ENCODE data around the gene BEAN1. TPM values are rescaled to one million over a fixed set of nuclear protein-coding genes. Genes with fewer than 3 reads are reported as not detected.

The BEAN1 gene
- polyA plus RNA-seq, 1 donor from 2014 or later = 0.16 TPM

GRCh38 chr16:66459878-66460277 lies 32.8 kb downstream of the BEAN1 start:
- H3K9ac ChIP-seq (ENCODE audit: low read length) = no peak overlapping the region
- H3K9me2 ChIP-seq (ENCODE audit: insufficient read depth, low read length) = no peaks in the 10 kb centered on the region
- no peak overlapping the region for H3K27ac ChIP-seq (ENCODE audit: low read length)
- TF ChIP-seq CTCF (IDR thresholded peaks at IDR 0.05; ENCODE audit: poor library complexity, severe bottlenecking) (no peak), TAF1 (IDR thresholded peaks at IDR 0.05; ENCODE audit: low read depth) (no peak), EP300 (conservative IDR thresholded peaks at IDR 0.05; ENCODE audit: poor library complexity, severe bottlenecking) (no peak), RAD21 (conservative IDR thresholded peaks at IDR 0.05) (no peak), MXI1 (conservative IDR thresholded peaks at IDR 0.05; ENCODE audit: poor library complexity, severe bottlenecking) (no peak), POLR2AphosphoS5 (IDR thresholded peaks at IDR 0.05) (no peak), SMC3 (conservative IDR thresholded peaks at IDR 0.05; ENCODE audit: poor library complexity) (no peak), EZH2 (IDR thresholded peaks at IDR 0.05; ENCODE audit: borderline replicate concordance, insufficient read depth, low read length, poor library complexity, severe bottlenecking) (no peak)
- TF ChIP-seq, protein P1, sequence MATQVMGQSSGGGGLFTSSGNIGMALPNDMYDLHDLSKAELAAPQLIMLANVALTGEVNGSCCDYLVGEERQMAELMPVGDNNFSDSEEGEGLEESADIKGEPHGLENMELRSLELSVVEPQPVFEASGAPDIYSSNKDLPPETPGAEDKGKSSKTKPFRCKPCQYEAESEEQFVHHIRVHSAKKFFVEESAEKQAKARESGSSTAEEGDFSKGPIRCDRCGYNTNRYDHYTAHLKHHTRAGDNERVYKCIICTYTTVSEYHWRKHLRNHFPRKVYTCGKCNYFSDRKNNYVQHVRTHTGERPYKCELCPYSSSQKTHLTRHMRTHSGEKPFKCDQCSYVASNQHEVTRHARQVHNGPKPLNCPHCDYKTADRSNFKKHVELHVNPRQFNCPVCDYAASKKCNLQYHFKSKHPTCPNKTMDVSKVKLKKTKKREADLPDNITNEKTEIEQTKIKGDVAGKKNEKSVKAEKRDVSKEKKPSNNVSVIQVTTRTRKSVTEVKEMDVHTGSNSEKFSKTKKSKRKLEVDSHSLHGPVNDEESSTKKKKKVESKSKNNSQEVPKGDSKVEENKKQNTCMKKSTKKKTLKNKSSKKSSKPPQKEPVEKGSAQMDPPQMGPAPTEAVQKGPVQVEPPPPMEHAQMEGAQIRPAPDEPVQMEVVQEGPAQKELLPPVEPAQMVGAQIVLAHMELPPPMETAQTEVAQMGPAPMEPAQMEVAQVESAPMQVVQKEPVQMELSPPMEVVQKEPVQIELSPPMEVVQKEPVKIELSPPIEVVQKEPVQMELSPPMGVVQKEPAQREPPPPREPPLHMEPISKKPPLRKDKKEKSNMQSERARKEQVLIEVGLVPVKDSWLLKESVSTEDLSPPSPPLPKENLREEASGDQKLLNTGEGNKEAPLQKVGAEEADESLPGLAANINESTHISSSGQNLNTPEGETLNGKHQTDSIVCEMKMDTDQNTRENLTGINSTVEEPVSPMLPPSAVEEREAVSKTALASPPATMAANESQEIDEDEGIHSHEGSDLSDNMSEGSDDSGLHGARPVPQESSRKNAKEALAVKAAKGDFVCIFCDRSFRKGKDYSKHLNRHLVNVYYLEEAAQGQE (IDR thresholded peaks at IDR 0.05; ENCODE audit: borderline replicate concordance) = no peak
- H3K4me3 ChIP-seq (ENCODE audit: low read length) = no peak overlapping the region
- H3K4me2 ChIP-seq (ENCODE audit: low read length) = no peak overlapping the region
- H3K79me2 ChIP-seq (replicated peaks; ENCODE audit: insufficient read depth, low read length) = no peaks in the 10 kb centered on the region
- no peaks in the 10 kb centered on the region for H3F3A ChIP-seq (ENCODE audit: insufficient read depth, low read length, poor library complexity, severe bottlenecking)
- H3K9me3 ChIP-seq (ENCODE audit: low read length) = no peaks in the 10 kb centered on the region
- no peaks in the 10 kb centered on the region for H4K20me1 ChIP-seq (ENCODE audit: insufficient read depth)
- no peaks in the 10 kb centered on the region for H3K27me3 ChIP-seq (ENCODE audit: insufficient read depth, low read depth, low read length)
- no peaks in the 10 kb centered on the region for H3K36me3 ChIP-seq (ENCODE audit: insufficient read depth, low read length)
- no peak overlapping the region for H2AFZ ChIP-seq (ENCODE audit: low read depth, low read length)

DNA sequence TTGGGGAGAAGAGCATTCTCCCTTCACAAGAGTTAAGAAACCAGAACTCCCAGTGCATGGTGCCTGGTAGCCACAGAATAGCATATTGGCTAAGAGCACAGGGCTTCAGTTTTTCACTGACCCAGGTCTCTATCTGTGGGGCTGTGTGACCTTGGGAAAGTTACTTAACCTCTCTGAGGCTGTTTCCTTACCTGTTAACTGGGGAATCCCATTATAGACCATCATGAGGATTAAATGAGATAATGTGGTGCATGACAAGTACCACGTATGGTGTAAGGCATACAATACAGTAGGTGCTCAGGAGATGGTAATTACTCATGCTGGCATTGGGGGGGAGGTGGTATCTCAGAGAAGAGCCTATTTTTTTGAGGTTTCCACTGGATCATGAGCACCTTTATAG lies 33.6 kb downstream of the BEAN1 start:
- Histone ChIP-seq H2AFZ (ENCODE audit: low read depth, low read length) (no peak overlapping the region), H3K4me2 (ENCODE audit: low read length) (no peak overlapping the region), H4K20me1 (ENCODE audit: insufficient read depth) (no peaks in the 10 kb centered on the region), H3K27ac (ENCODE audit: low read length) (no peak overlapping the region), H3K79me2 (replicated peaks; ENCODE audit: insufficient read depth, low read length) (no peaks in the 10 kb centered on the region), H3K36me3 (ENCODE audit: insufficient read depth, low read length) (no peaks in the 10 kb centered on the region), H3F3A (ENCODE audit: insufficient read depth, low read length, poor library complexity, severe bottlenecking) (no peaks in the 10 kb centered on the region), H3K27me3 (ENCODE audit: insufficient read depth, low read depth, low read length) (no peaks in the 10 kb centered on the region), H3K9me2 (ENCODE audit: insufficient read depth, low read length) (no peaks in the 10 kb centered on the region), H3K9ac (ENCODE audit: low read length) (no peak overlapping the region), H3K9me3 (ENCODE audit: low read length) (no peaks in the 10 kb centered on the region), H3K4me3 (ENCODE audit: low read length) (no peak overlapping the region)
- TF ChIP-seq CTCF (IDR thresholded peaks at IDR 0.05; ENCODE audit: poor library complexity, severe bottlenecking) (no peak), EP300 (conservative IDR thresholded peaks at IDR 0.05; ENCODE audit: poor library complexity, severe bottlenecking) (no peak), POLR2AphosphoS5 (IDR thresholded peaks at IDR 0.05) (no peak), TAF1 (IDR thresholded peaks at IDR 0.05; ENCODE audit: low read depth) (no peak), SMC3 (conservative IDR thresholded peaks at IDR 0.05; ENCODE audit: poor library complexity) (no peak), MXI1 (conservative IDR thresholded peaks at IDR 0.05; ENCODE audit: poor library complexity, severe bottlenecking) (no peak), EZH2 (IDR thresholded peaks at IDR 0.05; ENCODE audit: borderline replicate concordance, insufficient read depth, low read length, poor library complexity, severe bottlenecking) (no peak), RAD21 (conservative IDR thresholded peaks at IDR 0.05) (no peak)
- TF ChIP-seq, protein P1 (IDR thresholded peaks at IDR 0.05; ENCODE audit: borderline replicate concordance) = no peak
